ENCODE data around the gene MCCC2.

- TF ChIP-seq POLR2A (IDR thresholded peaks at IDR 0.05; ENCODE audit: low read depth, low read length) (no peak), POLR2AphosphoS5 (IDR thresholded peaks at IDR 0.05; ENCODE audit: low read depth, low read length) (no peak), PAX5 (IDR thresholded peaks at IDR 0.05; ENCODE audit: insufficient read depth, low read length, severe bottlenecking) (no peak), TAF1 (IDR thresholded peaks at IDR 0.05; ENCODE audit: low read depth, low read length) (no peak)
Observed at GRCh38 chr5:71640408-71640807, 53.3 kb downstream of the MCCC2 start.

All from GM12891 (cell line).